Activated CD4-positive, alpha-beta T cell treated with anti-CD3 and anti-CD28 coated beads, Interleukin-2, amount 50 U/mL, for 24 hours (primary cell): Measurements from ENCODE around the gene SRSF3.
"Not testable (repeated sequence)": the region's sequence is repeated elsewhere in the genome, so short reads cannot be mapped to it uniquely, and the experiment has no call there.

Source experiments
- DNase-seq, 2 donors: peaks; one replicate each; pipeline ENCODE4 v3.0.0-alpha.2; 2020; ENCODE audit warnings: low read depth in 1 of 2, low spot score in 1 of 2

The SRSF3 gene

GRCh38 chr6:36574679-36575078 lies 19.5 kb upstream of the SRSF3 start:
- DNase-seq, result no peak

- DNase-seq, result no peak
These were observed 17.6 kb upstream of the SRSF3 start for GRCh38 chr6:36576578-36576977.

GRCh38 chr6:36577301-36577700 lies 16.9 kb upstream of the SRSF3 start:
- no peak for DNase-seq

DNA sequence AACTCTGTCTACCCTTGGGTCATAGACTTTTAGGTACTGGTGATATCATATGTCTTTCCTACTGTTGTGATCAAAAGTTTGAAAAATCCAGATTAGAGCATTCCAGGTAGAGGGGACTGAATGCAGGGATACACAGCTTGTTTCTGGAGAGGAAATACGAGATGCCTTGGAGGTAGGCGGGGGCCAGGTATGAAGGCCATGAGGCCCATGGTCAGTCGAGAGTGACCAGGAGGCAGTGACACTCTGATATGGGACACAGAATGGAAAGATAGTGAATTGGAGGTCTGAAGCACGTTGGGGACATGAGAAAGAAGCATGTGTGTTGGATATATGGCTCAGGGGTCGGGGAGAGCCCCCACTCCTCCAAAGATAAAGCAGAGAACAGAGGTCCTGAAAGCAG lies 16.1 kb upstream of the SRSF3 start:
- DNase-seq, result no peak

- DNase-seq, result no peak
These were observed 15.7 kb upstream of the SRSF3 start for GRCh38 chr6:36578431-36578830.

DNA sequence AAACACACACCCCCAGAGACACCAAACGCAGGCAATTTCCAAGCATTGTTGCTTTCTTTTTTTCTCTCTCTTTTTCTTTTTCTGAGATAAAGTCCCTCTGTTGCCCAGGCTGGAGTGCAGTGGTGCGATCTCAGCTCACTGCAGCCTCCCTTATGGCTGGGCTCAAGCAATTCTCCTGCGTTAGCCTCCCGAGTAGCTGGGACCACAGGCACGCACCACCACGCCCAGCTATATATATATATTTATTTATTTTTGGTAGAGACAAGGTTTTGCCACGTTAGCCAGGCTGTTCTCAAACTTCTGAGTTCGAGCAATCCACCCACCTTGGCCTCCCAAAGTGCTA lies 14.0 kb upstream of the SRSF3 start:
- DNase-seq, result no peak

DNA sequence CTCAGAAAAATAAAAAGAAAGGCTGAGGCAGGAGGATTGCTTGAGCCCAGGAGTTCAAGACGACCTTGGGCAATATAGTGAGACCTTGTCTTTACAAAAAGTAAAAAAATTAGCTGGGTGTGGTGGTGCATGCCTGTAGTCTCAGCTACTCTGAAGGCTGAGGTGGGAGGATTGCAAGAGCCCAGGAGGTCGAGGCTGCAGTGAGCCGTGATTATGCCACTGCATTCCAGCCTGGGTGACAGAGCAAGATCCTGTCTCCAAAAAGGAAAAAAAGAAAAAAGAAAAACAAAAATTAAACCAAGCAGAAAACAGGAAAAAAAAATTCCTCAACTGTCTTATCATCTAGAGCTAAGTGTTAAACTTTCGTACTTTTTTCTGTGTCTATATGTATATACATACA lies 12.4 kb upstream of the SRSF3 start:
- DNase-seq, result no peak

DNA sequence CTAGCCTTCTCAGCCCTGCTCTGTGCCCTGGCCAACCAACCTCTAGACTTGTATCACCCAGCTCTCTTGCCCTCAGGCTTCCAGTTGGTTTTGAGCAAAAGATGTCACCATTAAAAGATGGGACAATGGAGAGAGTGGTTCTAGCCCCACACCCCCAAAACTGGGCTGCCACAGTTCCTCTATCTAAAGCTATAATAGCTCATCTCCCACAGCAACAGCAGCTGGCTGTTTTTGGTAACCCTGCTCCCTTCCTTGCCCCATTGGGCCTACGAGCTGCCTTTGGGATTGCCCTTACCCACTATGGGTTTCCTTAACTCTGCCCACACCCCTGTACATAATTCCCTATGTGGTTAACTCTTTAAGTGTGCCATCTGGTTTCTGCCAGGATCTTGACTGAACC lies 7.6 kb upstream of the SRSF3 start:
- no peak for DNase-seq

GRCh38 chr6:36589025-36589400 lies 5.1 kb upstream of the SRSF3 start:
- DNase-seq, result not testable (repeated sequence)

DNA sequence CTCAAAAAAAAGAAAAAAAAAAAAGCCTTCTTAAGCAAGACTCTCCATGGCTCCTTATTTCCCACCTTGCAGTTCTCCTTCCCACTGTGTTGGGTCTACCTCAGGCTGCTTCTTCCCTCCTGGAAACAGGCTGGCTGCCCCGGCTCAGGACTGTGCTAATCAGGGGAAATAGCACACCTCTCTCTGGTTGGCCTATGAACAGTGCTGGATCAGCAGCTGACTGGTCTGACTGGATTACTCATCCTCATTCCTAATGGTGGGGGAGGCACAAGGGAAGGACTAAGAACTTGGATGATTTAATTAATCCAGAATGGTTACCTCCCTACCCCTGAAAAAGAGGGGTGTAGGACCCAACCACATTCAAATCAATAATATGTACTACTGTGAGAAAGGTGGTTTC lies 3.9 kb upstream of the SRSF3 start:
- no peak for DNase-seq

DNA sequence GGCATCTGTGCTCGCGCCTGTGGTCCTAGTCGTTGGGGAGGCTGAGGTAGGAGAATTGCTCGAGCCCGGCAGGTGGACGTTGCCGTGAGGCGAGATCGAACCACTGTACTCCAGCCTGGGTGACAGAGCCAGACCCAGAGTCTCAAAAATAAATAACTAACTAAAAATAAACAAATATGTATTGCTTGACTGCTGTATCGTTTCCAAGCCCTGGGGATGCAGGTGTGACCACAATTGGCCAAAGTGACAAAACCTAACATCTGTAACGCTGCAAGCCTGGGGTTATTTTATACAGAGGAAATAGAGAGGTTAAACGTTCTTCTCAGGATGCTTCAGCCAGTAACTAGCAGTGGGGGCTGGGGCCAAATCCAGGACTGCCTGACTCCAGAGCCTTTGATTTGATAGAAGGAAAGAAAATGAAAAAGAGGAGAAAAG lies 1.9 kb upstream of the SRSF3 start:
- DNase-seq, result no peak

DNA sequence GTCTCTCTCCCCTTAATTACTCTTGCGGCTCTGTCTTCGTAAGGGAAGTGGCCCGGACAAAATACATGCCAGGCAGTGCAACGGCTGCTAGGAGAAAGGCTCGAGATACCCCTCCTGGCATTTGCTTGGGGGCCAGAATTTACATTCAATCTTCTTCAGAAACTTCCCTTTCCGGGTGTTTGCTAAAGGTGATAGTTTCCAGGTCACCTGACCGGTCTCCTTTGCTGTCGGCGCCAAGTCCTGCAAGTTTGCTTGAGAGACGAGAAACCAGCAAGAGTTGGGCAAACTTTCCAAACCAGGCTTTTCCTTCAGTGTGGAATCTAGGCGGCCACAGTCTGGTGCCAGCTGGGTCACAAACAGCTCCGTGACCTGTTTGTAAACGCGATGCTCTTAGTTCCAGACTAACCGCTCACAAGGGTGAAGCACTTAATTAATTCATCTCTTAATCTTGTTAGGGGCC lies 563 bp upstream of the SRSF3 start:
- DNase-seq, result peak in 1 of 2 donors; percentile 32

- DNase-seq, result no peak
These were observed 868 bp downstream of the SRSF3 start for GRCh38 chr6:36594816-36595643.

DNA sequence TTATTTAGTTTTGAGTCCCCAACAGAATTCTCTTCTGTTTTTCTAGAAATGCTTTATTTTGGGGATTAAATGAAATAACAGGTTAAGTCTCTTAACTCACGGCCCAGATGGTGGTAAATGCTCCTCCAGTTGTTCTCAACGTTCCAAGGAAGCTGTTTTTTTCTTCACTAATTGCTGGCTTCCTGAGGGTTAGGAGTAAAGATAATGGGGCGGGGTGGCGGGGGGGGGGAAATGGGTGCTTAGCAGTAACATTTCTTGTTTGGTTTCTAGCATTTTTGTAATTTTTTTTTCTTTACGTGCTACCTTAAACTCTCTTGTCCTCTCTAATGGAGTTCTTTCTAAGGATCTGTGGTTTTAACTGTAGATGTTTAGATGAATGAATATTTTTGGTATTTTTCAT lies 2.2 kb downstream of the SRSF3 start:
- DNase-seq, result no peak

DNA sequence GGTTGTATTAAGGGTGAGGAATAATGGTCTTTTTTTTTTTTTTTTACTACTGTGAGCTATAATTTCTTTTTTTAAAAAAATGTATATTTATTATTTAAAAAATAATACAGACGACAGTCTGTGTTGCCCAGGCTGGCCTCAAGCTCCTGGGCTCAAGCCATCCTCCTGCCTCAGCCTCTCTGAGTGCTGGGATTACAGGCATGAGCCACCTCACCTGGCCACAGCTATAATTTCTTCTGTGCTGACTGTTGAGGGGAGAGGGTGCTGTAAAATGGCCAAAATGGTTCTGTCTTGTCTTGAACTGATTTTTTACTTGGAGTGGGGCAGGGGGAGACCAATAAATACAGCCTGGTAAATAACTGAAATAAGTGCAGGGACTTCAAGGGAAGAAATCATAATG lies 3.6 kb downstream of the SRSF3 start:
- no peak for DNase-seq

GRCh38 chr6:36598326-36598725 lies 4.2 kb downstream of the SRSF3 start:
- DNase-seq, result no peak

- DNase-seq, result no peak
These were observed 4.7 kb downstream of the SRSF3 start for GRCh38 chr6:36598739-36599318.

GRCh38 chr6:36599791-36600209 lies 5.6 kb downstream of the SRSF3 start:
- DNase-seq, result peak; percentile 29 to 42

- DNase-seq, result no peak
These were observed 6.5 kb downstream of the SRSF3 start for GRCh38 chr6:36600564-36601146.

GRCh38 chr6:36601818-36602217 lies 7.7 kb downstream of the SRSF3 start:
- not testable (repeated sequence) for DNase-seq

GRCh38 chr6:36603222-36604089 lies 9.3 kb downstream of the SRSF3 start:
- no peak for DNase-seq
